ENCODE data around the gene GOLGA6L9.
"Not testable (repeated sequence)": the region's sequence is repeated elsewhere in the genome, so short reads cannot be mapped to it uniquely, and the experiment has no call there.

GOLGA6L9 gene

DNA sequence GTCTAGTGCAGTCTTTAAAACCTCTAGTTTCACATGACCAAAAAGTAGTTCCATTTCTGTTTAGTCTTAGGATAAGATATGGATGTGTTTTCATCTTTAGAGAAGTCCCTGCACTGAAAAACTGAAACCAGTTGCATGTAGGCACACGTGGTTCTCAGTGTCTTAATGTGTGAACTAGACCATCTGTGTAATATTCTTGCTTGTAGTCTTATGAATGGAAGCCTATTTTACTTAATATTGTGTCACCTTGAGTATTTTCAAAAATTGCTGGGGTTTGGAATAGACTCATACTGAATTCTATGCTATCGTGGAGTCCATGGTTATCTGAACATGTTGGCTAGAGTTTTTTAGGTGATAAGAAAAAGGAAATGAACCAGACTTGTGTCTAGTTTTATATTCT lies 23.4 kb upstream of the GOLGA6L9 start:
- H3K4me3 ChIP-seq (ENCODE audit: low read length); H3K36me3 ChIP-seq (ENCODE audit: insufficient read depth, low read length); H3K27me3 ChIP-seq (ENCODE audit: control insufficient read depth, insufficient read depth, low read length); H3K4me2 ChIP-seq (ENCODE audit: low read length); H3K9me3 ChIP-seq (replicated peaks; ENCODE audit: low read length); H3K9ac ChIP-seq (ENCODE audit: low read depth, low read length); H3K4me1 ChIP-seq (ENCODE audit: control insufficient read depth, insufficient read depth, low read length): not testable (repeated sequence)

DNA sequence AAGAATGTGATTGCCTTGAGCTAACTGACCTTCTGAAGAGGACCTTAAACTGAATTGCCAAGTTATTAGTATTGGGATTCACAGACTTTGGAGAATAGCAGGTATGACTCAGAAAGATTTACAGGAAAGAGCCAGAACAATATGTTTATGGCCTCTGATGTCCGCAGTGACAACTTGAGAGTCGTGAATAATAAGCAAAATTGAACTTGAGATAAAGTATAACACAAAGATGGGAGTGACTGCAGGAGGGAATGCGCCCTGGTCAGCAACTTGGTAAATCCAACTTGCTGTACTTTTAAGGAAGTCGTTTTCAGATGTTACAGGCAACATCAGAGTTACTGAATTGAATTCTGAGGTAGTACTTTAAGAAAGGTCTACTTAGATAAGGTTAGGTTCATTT lies 19.3 kb upstream of the GOLGA6L9 start:
- H3K9me3 ChIP-seq (replicated peaks; ENCODE audit: low read length); H3K36me3 ChIP-seq (ENCODE audit: insufficient read depth, low read length); H3K4me3 ChIP-seq (ENCODE audit: low read length); H3K4me1 ChIP-seq (ENCODE audit: control insufficient read depth, insufficient read depth, low read length); H3K4me2 ChIP-seq (ENCODE audit: low read length); H3K27me3 ChIP-seq (ENCODE audit: control insufficient read depth, insufficient read depth, low read length); H3K9ac ChIP-seq (ENCODE audit: low read depth, low read length): not testable (repeated sequence)

DNA sequence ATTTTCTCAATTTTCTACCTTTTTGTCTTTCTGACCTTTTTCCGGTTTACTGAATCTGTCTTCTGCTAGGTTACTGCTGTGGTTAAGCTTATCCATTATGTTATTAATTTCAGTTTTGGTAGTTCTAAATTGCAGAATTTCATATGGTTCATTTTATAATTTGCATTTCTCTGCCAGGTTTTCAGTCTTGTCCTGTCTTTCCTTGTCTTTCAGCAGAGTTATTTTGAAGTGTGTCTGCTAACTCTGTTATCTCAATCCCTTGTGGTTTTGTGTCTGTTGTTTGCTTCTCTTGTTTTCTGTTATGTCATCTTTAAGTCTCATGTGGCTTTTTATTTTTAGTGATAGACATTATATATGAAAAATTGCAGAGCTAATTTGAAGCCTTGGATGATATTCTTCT lies 18.0 kb upstream of the GOLGA6L9 start:
- not testable (repeated sequence) for H3K9me3 ChIP-seq (replicated peaks; ENCODE audit: low read length); H3K4me2 ChIP-seq (ENCODE audit: low read length); H3K27me3 ChIP-seq (ENCODE audit: control insufficient read depth, insufficient read depth, low read length); H3K4me3 ChIP-seq (ENCODE audit: low read length); H3K4me1 ChIP-seq (ENCODE audit: control insufficient read depth, insufficient read depth, low read length); H3K9ac ChIP-seq (ENCODE audit: low read depth, low read length); H3K36me3 ChIP-seq (ENCODE audit: insufficient read depth, low read length)

DNA sequence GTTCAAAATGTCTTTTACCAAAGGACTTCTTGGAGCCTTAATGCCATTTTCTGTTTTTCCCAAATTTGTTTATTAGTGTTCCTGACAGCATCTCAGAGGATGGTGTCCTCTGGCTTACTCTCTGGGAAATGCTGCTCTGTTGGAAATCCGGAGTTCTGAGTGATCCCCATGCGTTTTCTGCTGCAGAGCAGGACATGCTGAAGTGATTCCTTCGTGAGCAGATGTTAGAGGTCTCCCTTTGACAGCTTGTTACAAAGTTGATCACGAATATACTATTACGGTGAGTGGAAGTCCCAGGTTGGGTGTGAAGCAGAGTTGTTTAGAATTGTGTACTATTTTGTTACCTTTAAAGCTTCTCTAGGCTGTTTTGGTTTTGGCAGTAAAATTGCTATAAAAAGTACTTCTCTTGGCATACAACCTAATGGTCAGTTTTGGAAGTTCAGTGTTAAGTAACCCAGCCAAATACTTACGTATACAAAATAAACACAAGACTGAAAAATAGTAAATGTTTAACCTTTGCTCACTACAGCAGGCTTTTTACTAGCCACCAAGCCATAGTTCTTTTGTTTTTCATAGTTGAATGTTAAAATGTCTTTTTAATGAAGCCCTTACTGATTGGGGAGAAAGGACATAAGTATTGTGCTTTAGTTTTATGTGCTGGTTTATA lies 15.0 kb upstream of the GOLGA6L9 start:
- H3K9ac ChIP-seq (ENCODE audit: low read depth, low read length); H3K4me2 ChIP-seq (ENCODE audit: low read length); H3K4me1 ChIP-seq (ENCODE audit: control insufficient read depth, insufficient read depth, low read length); H3K36me3 ChIP-seq (ENCODE audit: insufficient read depth, low read length); H3K4me3 ChIP-seq (ENCODE audit: low read length); H3K27me3 ChIP-seq (ENCODE audit: control insufficient read depth, insufficient read depth, low read length); H3K9me3 ChIP-seq (replicated peaks; ENCODE audit: low read length): not testable (repeated sequence)

DNA sequence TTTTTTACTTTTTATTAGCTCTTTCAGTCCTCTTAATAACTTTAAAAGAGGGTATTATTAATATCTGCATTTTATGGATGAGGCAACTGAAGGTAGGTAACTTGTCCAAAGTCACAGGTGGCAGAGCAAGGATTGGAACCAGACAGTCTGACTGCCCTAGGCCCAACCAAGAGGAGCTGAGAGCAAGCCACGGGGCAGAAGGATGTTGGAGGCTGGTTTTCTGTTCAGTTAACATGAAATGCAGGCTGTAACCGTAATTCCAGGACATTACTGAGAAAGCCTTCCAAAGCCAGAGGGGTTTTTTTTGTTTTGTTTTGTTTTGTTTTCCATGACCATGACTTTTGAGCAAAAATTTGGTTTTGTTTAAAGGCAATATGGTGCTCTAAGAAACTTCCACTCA lies 9.1 kb upstream of the GOLGA6L9 start:
- H3K36me3 ChIP-seq (ENCODE audit: insufficient read depth, low read length); H3K4me2 ChIP-seq (ENCODE audit: low read length); H3K4me3 ChIP-seq (ENCODE audit: low read length); H3K9me3 ChIP-seq (replicated peaks; ENCODE audit: low read length); H3K4me1 ChIP-seq (ENCODE audit: control insufficient read depth, insufficient read depth, low read length); H3K9ac ChIP-seq (ENCODE audit: low read depth, low read length); H3K27me3 ChIP-seq (ENCODE audit: control insufficient read depth, insufficient read depth, low read length): not testable (repeated sequence)

DNA sequence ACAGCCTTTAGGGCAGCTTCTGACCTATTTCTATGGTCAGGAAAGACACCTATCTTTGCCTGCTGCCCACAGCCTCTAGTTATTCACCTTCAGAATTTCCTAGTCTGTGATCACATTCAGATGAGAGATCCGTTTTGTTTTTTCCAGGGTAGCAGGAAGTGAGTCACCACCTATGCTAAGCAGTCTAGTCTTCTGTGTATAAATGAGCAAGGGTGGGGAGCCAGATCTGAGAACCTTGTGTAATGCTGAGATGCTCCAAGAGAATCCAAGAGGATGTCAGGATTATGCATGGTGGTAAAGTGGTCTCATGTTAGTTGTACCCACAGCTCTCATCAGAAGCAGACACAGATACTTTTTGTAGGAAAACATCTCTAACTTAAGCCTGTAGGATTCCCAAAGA lies 8.7 kb upstream of the GOLGA6L9 start:
- H3K4me1 ChIP-seq (ENCODE audit: control insufficient read depth, insufficient read depth, low read length); H3K27me3 ChIP-seq (ENCODE audit: control insufficient read depth, insufficient read depth, low read length); H3K4me2 ChIP-seq (ENCODE audit: low read length); H3K4me3 ChIP-seq (ENCODE audit: low read length); H3K36me3 ChIP-seq (ENCODE audit: insufficient read depth, low read length); H3K9ac ChIP-seq (ENCODE audit: low read depth, low read length); H3K9me3 ChIP-seq (replicated peaks; ENCODE audit: low read length): not testable (repeated sequence)

DNA sequence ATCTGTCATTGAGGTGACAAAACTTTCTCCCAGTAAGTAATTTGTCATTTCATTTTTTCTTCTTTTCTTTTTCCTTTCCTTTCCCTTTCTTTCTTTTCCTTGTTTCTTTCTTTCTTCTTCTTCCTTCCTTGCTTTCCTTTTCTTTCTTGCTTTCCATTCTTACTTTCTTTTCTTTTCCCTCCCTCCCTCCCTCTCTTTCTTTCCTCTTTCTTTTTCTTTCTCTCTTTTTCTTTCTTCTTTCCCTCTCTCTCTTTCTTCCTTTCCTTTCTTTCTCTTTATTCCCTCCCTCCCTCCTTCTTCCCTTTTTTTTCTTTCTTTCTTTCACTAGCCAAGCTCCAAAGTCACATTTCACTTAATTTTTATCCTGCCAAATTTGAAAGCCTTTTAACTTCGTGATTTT lies 2.5 kb upstream of the GOLGA6L9 start:
- H3K9me3 ChIP-seq (replicated peaks; ENCODE audit: low read length); H3K4me2 ChIP-seq (ENCODE audit: low read length); H3K4me3 ChIP-seq (ENCODE audit: low read length); H3K27me3 ChIP-seq (ENCODE audit: control insufficient read depth, insufficient read depth, low read length); H3K4me1 ChIP-seq (ENCODE audit: control insufficient read depth, insufficient read depth, low read length); H3K9ac ChIP-seq (ENCODE audit: low read depth, low read length); H3K36me3 ChIP-seq (ENCODE audit: insufficient read depth, low read length): not testable (repeated sequence)

DNA sequence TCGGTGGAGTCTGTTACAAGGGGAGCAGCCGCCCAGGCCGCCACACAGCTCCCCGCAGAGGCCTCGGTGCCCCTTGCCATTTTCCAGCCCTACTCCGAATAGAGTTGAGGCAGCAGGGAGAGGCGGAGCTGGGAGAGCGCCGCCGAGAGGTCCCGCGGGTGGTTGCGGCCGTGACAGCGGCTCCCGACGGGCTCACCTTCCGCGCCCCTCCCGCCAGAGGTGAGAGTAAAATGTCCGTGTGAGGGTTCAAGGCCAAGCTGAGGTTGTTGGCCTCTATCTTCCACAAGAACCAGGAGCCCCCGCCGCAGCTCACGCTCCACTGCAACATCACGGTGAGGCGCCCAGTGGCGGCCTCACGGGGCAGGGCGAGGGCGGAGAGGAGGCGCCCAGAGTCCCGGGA lies 15.8 kb downstream of the GOLGA6L9 start:
- Histone ChIP-seq H3K4me3 (ENCODE audit: low read length) (peak overlapping the region; percentile 47), H3K9ac (ENCODE audit: low read depth, low read length) (peak overlapping the region; percentile 21)

DNA sequence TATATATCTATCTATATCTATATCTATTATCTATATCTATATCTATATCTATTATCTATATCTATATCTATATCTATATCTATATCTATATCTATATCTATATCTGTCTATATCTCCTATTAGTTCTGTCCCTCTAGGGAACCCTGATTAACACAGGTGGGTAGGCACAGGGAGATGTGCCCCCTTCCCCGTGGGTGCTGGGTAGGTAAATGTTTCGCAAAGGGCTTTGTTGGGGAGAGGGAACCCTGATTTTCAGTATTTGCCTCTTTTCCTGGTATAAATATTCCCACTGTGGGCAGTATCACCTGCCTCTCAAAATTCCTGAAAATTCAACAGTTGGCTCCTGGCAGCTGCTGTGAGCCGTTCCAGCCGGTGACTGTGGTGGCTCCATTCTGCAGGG lies 27.7 kb downstream of the GOLGA6L9 start:
- H3K4me1 ChIP-seq (ENCODE audit: control insufficient read depth, insufficient read depth, low read length); H3K36me3 ChIP-seq (ENCODE audit: insufficient read depth, low read length); H3K27me3 ChIP-seq (ENCODE audit: control insufficient read depth, insufficient read depth, low read length); H3K9me3 ChIP-seq (replicated peaks; ENCODE audit: low read length); H3K4me3 ChIP-seq (ENCODE audit: low read length); H3K4me2 ChIP-seq (ENCODE audit: low read length); H3K9ac ChIP-seq (ENCODE audit: low read depth, low read length): not testable (repeated sequence)

More for the DNA sequence above, 15.8 kb downstream of the GOLGA6L9 start:
- H3K36me3 ChIP-seq (ENCODE audit: insufficient read depth, low read length); H3K4me1 ChIP-seq (ENCODE audit: control insufficient read depth, insufficient read depth, low read length); H3K9me3 ChIP-seq (replicated peaks; ENCODE audit: low read length); H3K27me3 ChIP-seq (ENCODE audit: control insufficient read depth, insufficient read depth, low read length): not testable (repeated sequence)
- peak overlapping the region; percentile 73 for H3K4me2 ChIP-seq (ENCODE audit: low read length)

DNA sequence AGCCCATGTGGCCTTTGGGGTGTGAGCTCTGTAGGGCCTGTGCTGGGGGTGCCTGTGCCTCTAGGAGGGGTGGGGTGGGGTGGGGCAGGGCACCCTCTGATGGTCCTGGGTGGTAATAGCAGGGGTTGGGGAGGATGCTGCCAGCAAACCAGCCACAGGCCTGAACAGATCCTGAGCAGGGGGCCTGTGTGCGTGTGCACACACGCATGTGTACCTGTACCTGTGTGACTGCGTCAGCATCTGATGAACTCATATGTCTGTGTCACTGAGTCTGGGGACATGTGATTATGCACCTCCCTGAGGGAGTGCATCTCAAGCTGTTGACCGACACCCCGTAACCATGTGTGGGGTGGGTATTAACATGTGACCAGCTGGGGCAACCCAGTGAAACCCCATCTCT lies 36.0 kb downstream of the GOLGA6L9 start:
- not testable (repeated sequence) for H3K36me3 ChIP-seq (ENCODE audit: insufficient read depth, low read length); H3K4me2 ChIP-seq (ENCODE audit: low read length); H3K9ac ChIP-seq (ENCODE audit: low read depth, low read length); H3K4me3 ChIP-seq (ENCODE audit: low read length); H3K9me3 ChIP-seq (replicated peaks; ENCODE audit: low read length); H3K4me1 ChIP-seq (ENCODE audit: control insufficient read depth, insufficient read depth, low read length); H3K27me3 ChIP-seq (ENCODE audit: control insufficient read depth, insufficient read depth, low read length)

DNA sequence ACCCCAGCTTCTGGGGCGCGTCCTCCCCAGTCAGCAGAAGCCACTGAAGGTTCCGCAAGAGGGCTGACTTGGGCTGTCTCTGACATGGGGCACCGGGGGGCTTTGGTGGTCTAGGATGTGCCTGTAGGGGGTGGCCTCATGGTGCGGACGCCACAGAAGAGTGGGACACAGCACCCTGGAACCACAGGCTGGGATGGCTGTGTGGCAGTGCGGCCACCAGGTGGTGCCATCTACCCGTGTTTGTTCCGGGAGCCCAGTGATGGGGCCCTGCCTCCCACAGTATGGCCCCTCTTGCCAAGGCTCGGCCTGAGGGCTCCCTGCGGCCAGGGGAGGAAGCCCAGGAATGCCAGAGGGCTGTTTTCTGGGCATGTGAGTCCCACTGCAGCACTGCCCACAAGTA lies 38.6 kb downstream of the GOLGA6L9 start:
- not testable (repeated sequence) for H3K4me1 ChIP-seq (ENCODE audit: control insufficient read depth, insufficient read depth, low read length); H3K4me2 ChIP-seq (ENCODE audit: low read length); H3K9me3 ChIP-seq (replicated peaks; ENCODE audit: low read length); H3K9ac ChIP-seq (ENCODE audit: low read depth, low read length); H3K36me3 ChIP-seq (ENCODE audit: insufficient read depth, low read length); H3K27me3 ChIP-seq (ENCODE audit: control insufficient read depth, insufficient read depth, low read length); H3K4me3 ChIP-seq (ENCODE audit: low read length)

DNA sequence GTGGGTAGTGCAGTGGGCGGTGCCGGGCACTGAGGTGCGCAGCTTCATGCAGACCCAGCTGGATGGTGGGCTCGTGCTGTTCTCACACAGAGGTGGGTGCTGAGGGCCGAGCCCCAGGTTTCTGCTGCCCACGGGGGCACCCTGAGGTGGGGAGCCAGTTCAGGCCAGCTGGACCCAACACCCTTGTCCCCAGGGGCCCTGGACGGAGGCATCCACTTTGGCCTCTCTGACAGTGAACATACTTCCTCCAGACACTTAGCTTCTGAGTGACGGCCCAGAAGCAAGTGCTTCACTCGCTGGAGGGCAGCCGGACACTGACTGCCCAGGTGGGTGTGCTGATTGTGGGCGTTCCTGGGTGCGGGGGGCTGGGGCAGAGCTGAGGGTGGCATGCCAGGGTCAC lies 39.8 kb downstream of the GOLGA6L9 start:
- not testable (repeated sequence) for H3K4me3 ChIP-seq (ENCODE audit: low read length); H3K9me3 ChIP-seq (replicated peaks; ENCODE audit: low read length); H3K4me1 ChIP-seq (ENCODE audit: control insufficient read depth, insufficient read depth, low read length); H3K4me2 ChIP-seq (ENCODE audit: low read length); H3K36me3 ChIP-seq (ENCODE audit: insufficient read depth, low read length); H3K9ac ChIP-seq (ENCODE audit: low read depth, low read length); H3K27me3 ChIP-seq (ENCODE audit: control insufficient read depth, insufficient read depth, low read length)
